ENCODE measurements around the gene LGR6.
A peak's percentile ranks its signal among the peaks of the same experiment; 100 is the strongest.

The LGR6 gene

DNA sequence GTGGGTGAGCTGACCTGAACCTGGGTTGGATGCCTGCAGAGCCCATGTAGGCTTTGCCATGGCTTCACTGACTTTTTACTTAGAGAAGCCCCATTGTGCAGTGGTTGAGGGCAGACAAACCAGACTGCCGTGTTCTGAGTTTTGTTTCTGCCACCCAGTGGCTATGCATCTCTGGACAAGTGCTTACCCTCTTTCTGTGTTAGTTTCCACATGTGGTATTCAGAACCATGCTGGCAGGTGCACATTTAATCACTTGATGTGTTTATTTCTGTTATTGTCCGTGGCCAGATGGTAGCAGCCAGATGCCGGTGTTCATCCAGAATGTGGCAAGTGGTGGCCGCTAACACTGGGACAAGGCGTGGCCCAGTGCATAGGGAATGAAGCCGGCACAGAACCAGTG is 22.9 kb upstream of the LGR6 start:
- no peaks in the 10 kb centered on the region for H3K9me3 ChIP-seq (ENCODE audit: control insufficient read depth, insufficient read depth, low read depth, low read length)
- ChIA-PET CTCF (no interaction called here), POLR2A (no interaction called here)
- no peak overlapping the region for H3K4me3 ChIP-seq (ENCODE audit: low read depth, low read length)
- no peak overlapping the region for H3K27ac ChIP-seq (ENCODE audit: extremely low read depth, low read depth, low read length)
- H3K36me3 ChIP-seq (ENCODE audit: control insufficient read depth in 2 of 2, insufficient read depth in 1 of 2, low read length in 2 of 2) = no peaks in the 10 kb centered on the region
- TF ChIP-seq ZSCAN23 (tag by site-specific recombination; IDR thresholded peaks at IDR 0.05) (no peak), BCL11B (tag by site-specific recombination; IDR thresholded peaks at IDR 0.05; ENCODE audit: low read depth) (no peak), EGR2 (tag by site-specific recombination; IDR thresholded peaks at IDR 0.05; ENCODE audit: low read depth) (no peak), KLF16 (tag by site-specific recombination; IDR thresholded peaks at IDR 0.05) (no peak), ZNF626 (tag by site-specific recombination; IDR thresholded peaks at IDR 0.05) (no peak), ZNF140 (tag by site-specific recombination; IDR thresholded peaks at IDR 0.05) (no peak), ZNF174 (tag by site-specific recombination; IDR thresholded peaks at IDR 0.05) (no peak), ZFP69B (tag by site-specific recombination; IDR thresholded peaks at IDR 0.05) (no peak), TRIM28 (IDR thresholded peaks at IDR 0.05; ENCODE audit: borderline replicate concordance, low read length) (no peak), HOXA7 (CRISPR knock-in tag; IDR thresholded peaks at IDR 0.05; ENCODE audit: borderline replicate concordance) (no peak), SCRT1 (tag by site-specific recombination; IDR thresholded peaks at IDR 0.05; ENCODE audit: borderline replicate concordance) (no peak), ZNF621 (tag by site-specific recombination; IDR thresholded peaks at IDR 0.05) (no peak), ZNF654 (tag by site-specific recombination; IDR thresholded peaks at IDR 0.05; ENCODE audit: low read depth) (no peak), ZNF266 (tag by site-specific recombination; IDR thresholded peaks at IDR 0.05; ENCODE audit: low read depth) (no peak)
- TF ChIP-seq, protein P1, sequence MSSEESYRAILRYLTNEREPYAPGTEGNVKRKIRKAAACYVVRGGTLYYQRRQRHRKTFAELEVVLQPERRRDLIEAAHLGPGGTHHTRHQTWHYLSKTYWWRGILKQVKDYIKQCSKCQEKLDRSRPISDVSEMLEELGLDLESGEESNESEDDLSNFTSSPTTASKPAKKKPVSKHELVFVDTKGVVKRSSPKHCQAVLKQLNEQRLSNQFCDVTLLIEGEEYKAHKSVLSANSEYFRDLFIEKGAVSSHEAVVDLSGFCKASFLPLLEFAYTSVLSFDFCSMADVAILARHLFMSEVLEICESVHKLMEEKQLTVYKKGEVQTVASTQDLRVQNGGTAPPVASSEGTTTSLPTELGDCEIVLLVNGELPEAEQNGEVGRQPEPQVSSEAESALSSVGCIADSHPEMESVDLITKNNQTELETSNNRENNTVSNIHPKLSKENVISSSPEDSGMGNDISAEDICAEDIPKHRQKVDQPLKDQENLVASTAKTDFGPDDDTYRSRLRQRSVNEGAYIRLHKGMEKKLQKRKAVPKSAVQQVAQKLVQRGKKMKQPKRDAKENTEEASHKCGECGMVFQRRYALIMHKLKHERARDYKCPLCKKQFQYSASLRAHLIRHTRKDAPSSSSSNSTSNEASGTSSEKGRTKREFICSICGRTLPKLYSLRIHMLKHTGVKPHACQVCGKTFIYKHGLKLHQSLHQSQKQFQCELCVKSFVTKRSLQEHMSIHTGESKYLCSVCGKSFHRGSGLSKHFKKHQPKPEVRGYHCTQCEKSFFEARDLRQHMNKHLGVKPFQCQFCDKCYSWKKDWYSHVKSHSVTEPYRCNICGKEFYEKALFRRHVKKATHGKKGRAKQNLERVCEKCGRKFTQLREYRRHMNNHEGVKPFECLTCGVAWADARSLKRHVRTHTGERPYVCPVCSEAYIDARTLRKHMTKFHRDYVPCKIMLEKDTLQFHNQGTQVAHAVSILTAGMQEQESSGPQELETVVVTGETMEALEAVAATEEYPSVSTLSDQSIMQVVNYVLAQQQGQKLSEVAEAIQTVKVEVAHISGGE (tag by site-specific recombination; conservative IDR thresholded peaks at IDR 0.05; ENCODE audit: low read depth) = no peak
- TF ChIP-seq, protein P2, sequence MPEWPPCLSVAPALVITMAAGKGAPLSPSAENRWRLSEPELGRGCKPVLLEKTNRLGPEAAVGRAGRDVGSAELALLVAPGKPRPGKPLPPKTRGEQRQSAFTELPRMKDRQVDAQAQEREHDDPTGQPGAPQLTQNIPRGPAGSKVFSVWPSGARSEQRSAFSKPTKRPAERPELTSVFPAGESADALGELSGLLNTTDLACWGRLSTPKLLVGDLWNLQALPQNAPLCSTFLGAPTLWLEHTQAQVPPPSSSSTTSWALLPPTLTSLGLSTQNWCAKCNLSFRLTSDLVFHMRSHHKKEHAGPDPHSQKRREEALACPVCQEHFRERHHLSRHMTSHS (tag by site-specific recombination; IDR thresholded peaks at IDR 0.05) = no peak
- H3K4me1 ChIP-seq (ENCODE audit: control insufficient read depth, insufficient read depth, low read length) = no peaks in the 10 kb centered on the region

DNA sequence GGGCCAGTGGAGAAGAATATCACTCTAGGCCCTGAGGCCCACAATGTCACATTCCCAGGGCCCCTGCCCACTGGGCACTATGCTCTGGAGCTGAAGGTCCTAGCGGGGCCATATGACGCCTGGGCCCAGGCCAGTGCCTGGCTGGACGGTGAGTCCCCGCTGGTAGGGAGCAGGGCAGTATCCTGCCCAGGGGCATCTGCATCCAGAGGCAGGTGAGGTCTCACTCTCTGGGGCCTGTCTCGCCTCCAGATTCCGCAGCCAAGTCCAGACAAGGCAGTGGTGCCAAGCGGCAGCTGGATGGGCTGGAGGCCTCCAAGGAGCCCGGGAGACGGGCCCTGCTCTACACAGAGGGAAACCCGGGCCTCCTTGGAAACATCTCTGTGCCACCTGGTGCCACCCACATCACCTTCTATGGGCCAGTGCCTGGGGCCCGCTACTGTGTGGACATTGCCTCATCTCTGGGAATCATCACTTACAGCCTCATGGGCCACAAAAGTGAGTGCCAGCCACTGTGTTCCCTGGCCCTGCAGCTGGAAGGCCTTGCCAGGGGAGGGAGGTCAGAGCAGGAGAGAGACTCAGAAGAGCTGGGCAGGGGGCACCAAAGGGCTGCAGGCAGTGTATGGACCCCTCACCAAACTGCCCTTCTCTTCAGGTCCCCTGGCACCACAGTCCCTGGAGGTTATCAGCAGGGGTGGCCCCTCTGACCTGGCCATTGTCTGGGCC is 22.1 kb upstream of the LGR6 start:
- Histone ChIP-seq H3K4me3 (ENCODE audit: low read depth, low read length) (no peak overlapping the region), H3K4me1 (ENCODE audit: control insufficient read depth, insufficient read depth, low read length) (no peaks in the 10 kb centered on the region), H3K36me3 (ENCODE audit: control insufficient read depth in 2 of 2, insufficient read depth in 1 of 2, low read length in 2 of 2) (no peaks in the 10 kb centered on the region), H3K9me3 (ENCODE audit: control insufficient read depth, insufficient read depth, low read depth, low read length) (no peaks in the 10 kb centered on the region), H3K27ac (ENCODE audit: extremely low read depth, low read depth, low read length) (no peak overlapping the region)
- ChIA-PET CTCF (no interaction called here), POLR2A (no interaction called here)
- TF ChIP-seq KLF16 (tag by site-specific recombination; IDR thresholded peaks at IDR 0.05) (no peak), BCL11B (tag by site-specific recombination; IDR thresholded peaks at IDR 0.05; ENCODE audit: low read depth) (0 out of 2 replicates have a peak, but pooled peaks have one; percentile 47)

DNA sequence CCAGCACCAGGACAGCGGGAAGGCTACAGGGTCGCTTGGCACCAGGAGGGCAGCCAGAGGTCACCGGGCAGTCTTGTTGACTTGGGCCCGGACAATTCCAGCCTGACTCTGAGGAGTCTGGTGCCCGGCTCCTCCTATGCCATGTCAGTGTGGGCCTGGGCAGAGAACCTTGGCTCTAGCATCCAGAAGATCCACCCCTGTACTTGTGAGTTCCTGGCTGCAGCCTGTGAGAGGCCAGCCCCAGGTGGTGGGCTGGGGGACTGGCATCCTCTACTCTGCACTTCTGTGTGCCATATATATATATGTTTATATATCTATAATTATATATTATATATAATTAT is 21.6 kb upstream of the LGR6 start:
- no peaks in the 10 kb centered on the region for H3K4me1 ChIP-seq (ENCODE audit: control insufficient read depth, insufficient read depth, low read length)
- H3K4me3 ChIP-seq (ENCODE audit: low read depth, low read length) = no peak overlapping the region
- no peak overlapping the region for H3K27ac ChIP-seq (ENCODE audit: extremely low read depth, low read depth, low read length)
- ChIA-PET POLR2A (no interaction called here), CTCF (no interaction called here)
- H3K9me3 ChIP-seq (ENCODE audit: control insufficient read depth, insufficient read depth, low read depth, low read length) = no peaks in the 10 kb centered on the region
- no peak for TF ChIP-seq ZNF184 (tag by site-specific recombination; IDR thresholded peaks at IDR 0.05)
- no peak for TF ChIP-seq ZNF133 (tag by site-specific recombination; IDR thresholded peaks at IDR 0.05)
- TF ChIP-seq, protein P3, sequence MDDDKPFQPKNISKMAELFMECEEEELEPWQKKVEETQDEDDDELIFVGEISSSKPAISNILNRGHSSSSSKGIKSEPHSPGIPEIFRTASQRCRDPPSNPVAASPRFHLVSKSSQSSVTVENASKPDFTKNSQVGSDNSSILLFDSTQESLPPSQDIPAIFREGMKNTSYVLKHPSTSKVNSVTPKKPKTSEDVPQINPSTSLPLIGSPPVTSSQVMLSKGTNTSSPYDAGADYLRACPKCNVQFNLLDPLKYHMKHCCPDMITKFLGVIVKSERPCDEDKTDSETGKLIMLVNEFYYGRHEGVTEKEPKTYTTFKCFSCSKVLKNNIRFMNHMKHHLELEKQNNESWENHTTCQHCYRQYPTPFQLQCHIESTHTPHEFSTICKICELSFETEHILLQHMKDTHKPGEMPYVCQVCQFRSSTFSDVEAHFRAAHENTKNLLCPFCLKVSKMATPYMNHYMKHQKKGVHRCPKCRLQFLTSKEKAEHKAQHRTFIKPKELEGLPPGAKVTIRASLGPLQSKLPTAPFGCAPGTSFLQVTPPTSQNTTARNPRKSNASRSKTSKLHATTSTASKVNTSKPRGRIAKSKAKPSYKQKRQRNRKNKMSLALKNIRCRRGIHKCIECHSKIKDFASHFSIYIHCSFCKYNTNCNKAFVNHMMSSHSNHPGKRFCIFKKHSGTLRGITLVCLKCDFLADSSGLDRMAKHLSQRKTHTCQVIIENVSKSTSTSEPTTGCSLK (tag by site-specific recombination; IDR thresholded peaks at IDR 0.05) = no peak
- no peak for TF ChIP-seq ZNF664 (tag by site-specific recombination; IDR thresholded peaks at IDR 0.05)
- TF ChIP-seq, protein P4, sequence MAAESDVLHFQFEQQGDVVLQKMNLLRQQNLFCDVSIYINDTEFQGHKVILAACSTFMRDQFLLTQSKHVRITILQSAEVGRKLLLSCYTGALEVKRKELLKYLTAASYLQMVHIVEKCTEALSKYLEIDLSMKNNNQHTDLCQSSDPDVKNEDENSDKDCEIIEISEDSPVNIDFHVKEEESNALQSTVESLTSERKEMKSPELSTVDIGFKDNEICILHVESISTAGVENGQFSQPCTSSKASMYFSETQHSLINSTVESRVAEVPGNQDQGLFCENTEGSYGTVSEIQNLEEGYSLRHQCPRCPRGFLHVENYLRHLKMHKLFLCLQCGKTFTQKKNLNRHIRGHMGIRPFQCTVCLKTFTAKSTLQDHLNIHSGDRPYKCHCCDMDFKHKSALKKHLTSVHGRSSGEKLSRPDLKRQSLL (tag by site-specific recombination; IDR thresholded peaks at IDR 0.05) = peak; percentile 55; the same call in 1 of the 2 replicates
- TF ChIP-seq RBAK (tag by site-specific recombination; IDR thresholded peaks at IDR 0.05) = no peak
- no peak for TF ChIP-seq ZNF555 (tag by site-specific recombination; conservative IDR thresholded peaks at IDR 0.05)
- no peak for TF ChIP-seq IKZF3 (tag by site-specific recombination; IDR thresholded peaks at IDR 0.05)
- H3K36me3 ChIP-seq (ENCODE audit: control insufficient read depth in 2 of 2, insufficient read depth in 1 of 2, low read length in 2 of 2) = no peaks in the 10 kb centered on the region
